Measurements from ENCODE around the gene SHPK.

- TF ChIP-seq CTCF (IDR thresholded peaks at IDR 0.05; ENCODE audit: low read depth, low read length) (no peak), EZH2phosphoT487 (IDR thresholded peaks at IDR 0.05; ENCODE audit: low read depth) (no peak)
Measured at GRCh38 chr17:3572231-3572630, 63.8 kb downstream of the SHPK start.

Data from OCI-LY3 (cell line).